Measurements from ENCODE around the gene YTHDF1.

GRCh38 chr20:63188159-63188442, 27.8 kb downstream of the YTHDF1 start:
- TF ChIP-seq RNF2 (IDR thresholded peaks at IDR 0.05; ENCODE audit: borderline replicate concordance, low read depth) (no peak), CTCF (IDR thresholded peaks at IDR 0.05) (no peak), CBX8 (IDR thresholded peaks at IDR 0.05) (no peak), ELK1 (IDR thresholded peaks at IDR 0.05; ENCODE audit: low read depth, low read length) (no peak), SREBF2 (IDR thresholded peaks at IDR 0.05) (no peak), HDAC2 (IDR thresholded peaks at IDR 0.05) (no peak), PHF8 (IDR thresholded peaks at IDR 0.05; ENCODE audit: borderline replicate concordance, low read depth) (no peak), POLR2A (IDR thresholded peaks at IDR 0.05; ENCODE audit: low read length) (no peak), KDM5A (IDR thresholded peaks at IDR 0.05) (no peak), FOSL2 (IDR thresholded peaks at IDR 0.05) (no peak), FOSL2 (CRISPR knock-in tag; IDR thresholded peaks at IDR 0.05) (no peak), MAZ (IDR thresholded peaks at IDR 0.05; ENCODE audit: borderline replicate concordance, low read depth, low read length) (no peak), TP53 (CRISPR knock-in tag; IDR thresholded peaks at IDR 0.05) (no peak), REST (IDR thresholded peaks at IDR 0.05) (no peak), USF2 (IDR thresholded peaks at IDR 0.05) (no peak)
